IPS DF 19.7 (cell line): ENCODE results near the gene WBP2NL.

Experiments used
- DNase-seq: peaks from one replicate; pipeline ENCODE4 v3.0.0-alpha.2; 2013; ENCODE audit warnings: low read depth, low spot score

The WBP2NL gene

DNA sequence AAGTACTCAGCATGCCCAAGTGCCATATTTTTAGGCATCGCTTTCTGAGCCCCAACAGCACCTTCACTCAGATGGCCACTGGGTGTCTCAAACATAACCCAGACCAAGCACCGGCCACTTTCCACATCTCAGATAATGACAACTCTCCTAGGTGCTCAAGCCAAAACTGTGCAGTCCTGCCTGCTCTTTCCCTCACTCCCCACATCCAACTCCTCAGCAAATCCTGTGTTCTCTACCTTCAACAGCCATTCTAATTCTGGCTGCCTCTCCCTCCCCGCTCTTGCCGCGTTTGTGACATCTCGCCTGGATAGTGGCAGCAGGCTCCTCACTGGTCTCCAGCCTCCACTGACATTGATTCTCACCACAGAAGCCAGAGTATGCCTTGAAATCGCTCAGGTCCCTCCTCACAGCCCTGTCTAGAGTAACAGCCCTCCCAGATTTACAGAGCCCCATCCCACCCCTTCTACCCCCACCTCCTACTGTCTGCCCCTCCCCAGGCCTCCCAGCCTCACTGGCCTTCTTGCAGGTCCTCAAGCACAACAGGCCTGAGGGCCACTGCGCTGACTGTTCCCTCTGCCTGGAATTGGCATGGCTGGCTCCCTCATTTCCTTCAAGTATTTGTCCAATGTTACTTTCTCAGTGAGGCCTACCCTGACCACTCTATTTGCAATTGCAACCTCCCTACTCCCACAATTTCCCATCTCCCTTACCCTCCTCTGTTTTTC, 74.2 kb downstream of the WBP2NL start:
- no peak for DNase-seq

GRCh38 chr22:42073621-42074041, 75.0 kb downstream of the WBP2NL start:
- DNase-seq, result no peak

DNA sequence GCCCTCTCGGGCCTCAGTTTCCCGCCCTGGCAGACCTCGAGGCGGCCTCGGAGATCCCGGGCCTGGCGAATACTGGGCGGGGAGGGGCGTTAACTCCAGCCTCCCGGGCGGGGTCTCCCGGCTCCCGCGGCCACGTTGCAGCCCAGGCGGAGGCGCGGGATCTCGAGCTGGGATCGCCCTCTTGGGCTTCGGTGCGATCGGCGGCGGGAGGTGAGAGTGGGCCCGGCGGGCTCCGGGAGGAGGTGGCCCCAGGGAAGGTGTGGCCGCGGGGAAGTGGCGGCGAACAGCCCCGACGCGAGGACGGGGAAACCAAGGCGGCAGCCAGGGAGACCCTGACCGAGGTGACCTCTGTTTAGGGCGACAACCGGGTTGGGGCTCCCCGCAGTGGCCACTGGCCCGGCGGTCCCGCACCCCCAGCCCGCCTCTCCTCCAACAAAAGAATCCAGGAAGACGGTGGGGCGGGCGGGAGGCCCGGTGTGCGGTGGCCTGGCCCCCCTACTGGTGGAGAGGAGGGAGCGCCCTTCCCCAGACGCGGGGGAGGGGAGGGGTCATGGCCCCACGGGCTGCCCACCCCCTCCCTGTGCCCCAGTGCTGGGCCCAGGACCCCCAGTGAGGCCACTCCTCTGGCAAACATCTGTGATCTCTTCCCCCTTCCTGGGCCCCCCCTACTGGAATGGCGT, 75.7 kb downstream of the WBP2NL start, which contains the start of gene PHETA2:
Gene PHETA2, plus strand, starts transcription at position 117 of the 680 bp plus-strand sequence. CDS start 3,046 bp downstream, outside the sequence.
- DNase-seq, result no peak

GRCh38 chr22:42074846-42075676, 76.5 kb downstream of the WBP2NL start:
- no peak for DNase-seq

- DNase-seq, result no peak
These were observed 78.3 kb downstream of the WBP2NL start for GRCh38 chr22:42076764-42077485.

DNA sequence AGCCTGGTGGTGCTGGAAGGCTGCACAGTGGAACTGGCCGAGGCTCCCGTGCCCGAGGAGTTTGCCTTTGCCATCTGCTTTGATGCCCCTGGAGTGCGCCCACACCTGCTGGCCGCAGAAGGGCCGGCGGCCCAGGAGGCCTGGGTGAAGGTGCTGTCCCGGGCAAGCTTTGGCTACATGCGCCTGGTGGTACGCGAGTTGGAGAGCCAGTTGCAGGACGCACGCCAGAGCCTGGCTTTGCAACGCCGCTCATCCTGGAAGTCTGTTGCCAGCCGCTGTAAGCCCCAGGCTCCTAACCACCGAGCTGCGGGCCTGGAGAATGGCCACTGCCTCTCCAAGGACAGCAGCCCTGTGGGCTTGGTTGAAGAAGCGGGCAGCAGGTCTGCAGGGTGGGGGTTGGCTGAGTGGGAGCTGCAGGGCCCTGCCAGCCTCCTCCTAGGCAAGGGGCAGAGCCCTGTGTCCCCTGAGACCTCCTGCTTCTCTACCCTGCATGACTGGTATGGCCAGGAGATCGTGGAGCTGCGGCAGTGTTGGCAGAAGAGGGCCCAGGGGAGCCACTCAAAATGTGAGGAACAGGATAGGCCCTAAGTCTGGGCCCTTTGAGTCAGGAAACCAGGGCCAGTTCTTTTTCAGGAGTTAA, 79.0 kb downstream of the WBP2NL start:
- DNase-seq, result no peak
